Type B pancreatic cell (in vitro differentiated cells): ENCODE results near the gene TMEM178B. TPM values are rescaled to one million over a fixed set of nuclear protein-coding genes. Genes with fewer than 3 reads are reported as not detected.

ENCODE experiments used
- DNase-seq: peaks from one replicate; pipeline ENCODE4 v3.0.0; 2021; ENCODE audit warnings: mixed read lengths; ENCODE audit not compliant: unreplicated experiment; ENCODE audit errors: extremely low spot score
- H3K27ac Mint-ChIP-seq: 2 replicates; pipeline ENCODE4 v1.8.0; 2021; ENCODE audit warnings: mild to moderate bottlenecking, mixed read lengths
- H3K27me3 Mint-ChIP-seq: 2 replicates; pipeline ENCODE4 v1.8.0; 2021; ENCODE audit warnings: mixed read lengths
- H3K36me3 Mint-ChIP-seq: 2 replicates; pipeline ENCODE4 v1.8.0; 2021; ENCODE audit warnings: mixed read lengths
- H3K4me1 Mint-ChIP-seq: one replicate; pipeline ENCODE4 v1.8.0; 2021; ENCODE audit warnings: mixed read lengths; ENCODE audit not compliant: unreplicated experiment
- H3K4me3 Mint-ChIP-seq: 2 replicates; pipeline ENCODE4 v1.8.0; 2021; ENCODE audit warnings: mild to moderate bottlenecking, mixed read lengths
- H3K9me3 Mint-ChIP-seq: 2 replicates; pipeline ENCODE4 v1.8.0; 2021; ENCODE audit warnings: mixed read lengths
- CTCF ChIP-seq: fragments of 200-600 bp; sonication (generic); conservative IDR thresholded peaks from 2 replicates; pipeline ENCODE4 v1.5.0; 2021; ENCODE audit warnings: antibody characterized with exemption, mild to moderate bottlenecking
- total RNA-seq: library from RNA; stranded (reverse); gene quantifications from 2 replicates; pipeline ENCODE4 v1.2.1, GENCODE V29; 2021; ENCODE audit warnings: low replicate concordance

The TMEM178B gene
- total RNA-seq, 1 donor from 2014 or later: 8.7 TPM

GRCh38 chr7:141495057-141495456 lies 421.2 kb downstream of the TMEM178B start:
- H3K4me1 Mint-ChIP-seq: no peaks in the 10 kb centered on the region
- no peak overlapping the region for H3K27ac Mint-ChIP-seq
- peaks cover 10% of the 10 kb centered on the region for H3K27me3 Mint-ChIP-seq
- H3K36me3 Mint-ChIP-seq: no peaks in the 10 kb centered on the region
- no peak overlapping the region for H3K4me3 Mint-ChIP-seq
- no peaks in the 10 kb centered on the region for H3K9me3 Mint-ChIP-seq
- no peak for DNase-seq
- TF ChIP-seq CTCF: no peak

- no peak overlapping the region for H3K27ac Mint-ChIP-seq
- H3K9me3 Mint-ChIP-seq: no peaks in the 10 kb centered on the region
- no peaks in the 10 kb centered on the region for H3K4me1 Mint-ChIP-seq
- DNase-seq: no peak
- peaks cover 16% of the 10 kb centered on the region for H3K27me3 Mint-ChIP-seq
- no peak overlapping the region for H3K4me3 Mint-ChIP-seq
- no peak for TF ChIP-seq CTCF
- H3K36me3 Mint-ChIP-seq: no peaks in the 10 kb centered on the region
Observed at GRCh38 chr7:141497391-141497790, 423.5 kb downstream of the TMEM178B start.

- H3K9me3 Mint-ChIP-seq: no peaks in the 10 kb centered on the region
- no peaks in the 10 kb centered on the region for H3K4me1 Mint-ChIP-seq
- no peak overlapping the region for H3K27ac Mint-ChIP-seq
- no peak overlapping the region for H3K4me3 Mint-ChIP-seq
- TF ChIP-seq CTCF: no peak
- peaks cover 19% of the 10 kb centered on the region for H3K27me3 Mint-ChIP-seq
- no peaks in the 10 kb centered on the region for H3K36me3 Mint-ChIP-seq
- DNase-seq: no peak
Observed at GRCh38 chr7:141500608-141501007, 426.7 kb downstream of the TMEM178B start.

GRCh38 chr7:141501451-141501850 lies 427.6 kb downstream of the TMEM178B start:
- no peak for DNase-seq
- H3K36me3 Mint-ChIP-seq: no peaks in the 10 kb centered on the region
- H3K9me3 Mint-ChIP-seq: no peaks in the 10 kb centered on the region
- no peak overlapping the region for H3K4me3 Mint-ChIP-seq
- H3K27me3 Mint-ChIP-seq: peaks cover 20% of the 10 kb centered on the region
- TF ChIP-seq CTCF: no peak
- H3K27ac Mint-ChIP-seq: no peak overlapping the region
- H3K4me1 Mint-ChIP-seq: no peaks in the 10 kb centered on the region

GRCh38 chr7:141511316-141511675 lies 437.4 kb downstream of the TMEM178B start:
- no peak for TF ChIP-seq CTCF
- no peak overlapping the region for H3K27ac Mint-ChIP-seq
- peak overlapping the region; percentile 88 for H3K4me3 Mint-ChIP-seq
- H3K27me3 Mint-ChIP-seq: peaks cover 59% of the 10 kb centered on the region
- DNase-seq: no peak
- no peaks in the 10 kb centered on the region for H3K36me3 Mint-ChIP-seq
- peaks cover 4% of the 10 kb centered on the region for H3K9me3 Mint-ChIP-seq
- H3K4me1 Mint-ChIP-seq: no peaks in the 10 kb centered on the region
